HFFc6 (cell line): ENCODE measurements around the gene BCL2L13. TPM values are rescaled to one million over a fixed set of nuclear protein-coding genes. Genes with fewer than 3 reads are reported as not detected.
"Not testable (repeated sequence)": the region's sequence is repeated elsewhere in the genome, so short reads cannot be mapped to it uniquely, and the experiment has no call there.

ENCODE experiments used
- DNase-seq: peaks from one replicate; pipeline ENCODE4 v3.0.0-alpha.2; 2018
- H3K27ac Mint-ChIP-seq: 2 replicates; pipeline ENCODE4 v1.8.0; 2020; ENCODE audit warnings: mild to moderate bottlenecking, mixed read lengths
- H3K27me3 Mint-ChIP-seq: 2 replicates; pipeline ENCODE4 v1.8.0; 2021; ENCODE audit warnings: mild to moderate bottlenecking, moderate library complexity, mixed read lengths; ENCODE audit not compliant: insufficient read depth
- H3K36me3 Mint-ChIP-seq: 2 replicates; pipeline ENCODE4 v1.8.0; 2021; ENCODE audit warnings: low read depth, mixed read lengths
- H3K4me1 Mint-ChIP-seq: 2 replicates; pipeline ENCODE4 v1.8.0; 2020; ENCODE audit warnings: low read depth, mixed read lengths
- H3K4me3 Mint-ChIP-seq: 2 replicates; pipeline ENCODE4 v1.8.0; 2020; ENCODE audit warnings: mild to moderate bottlenecking, moderate library complexity, mixed read lengths
- H3K9me3 Mint-ChIP-seq: 2 replicates; pipeline ENCODE4 v1.8.0; 2020; ENCODE audit warnings: mild to moderate bottlenecking, mixed read lengths
- CTCF ChIP-seq: fragments of 200-600 bp; sonication (generic); IDR thresholded peaks from 2 replicates; pipeline ENCODE4 v1.5.0; 2021; ENCODE audit warnings: antibody characterized with exemption, mild to moderate bottlenecking
- total RNA-seq, 6 experiments: library from RNA; stranded (reverse); fragmentation: NEBNext Ultra II Directional; extraction: Animal tissue kit (Norgen Biotek cat#: 25700); gene quantifications; 2 replicates in 1 of 6; 3 replicates in 5 of 6; pipeline ENCODE4 v1.2.3, GENCODE V29; 2021

BCL2L13 gene
- total RNA-seq, 6 experiments from 2014 or later, result 46.7 to 53.1 (median 49.7) TPM

DNA sequence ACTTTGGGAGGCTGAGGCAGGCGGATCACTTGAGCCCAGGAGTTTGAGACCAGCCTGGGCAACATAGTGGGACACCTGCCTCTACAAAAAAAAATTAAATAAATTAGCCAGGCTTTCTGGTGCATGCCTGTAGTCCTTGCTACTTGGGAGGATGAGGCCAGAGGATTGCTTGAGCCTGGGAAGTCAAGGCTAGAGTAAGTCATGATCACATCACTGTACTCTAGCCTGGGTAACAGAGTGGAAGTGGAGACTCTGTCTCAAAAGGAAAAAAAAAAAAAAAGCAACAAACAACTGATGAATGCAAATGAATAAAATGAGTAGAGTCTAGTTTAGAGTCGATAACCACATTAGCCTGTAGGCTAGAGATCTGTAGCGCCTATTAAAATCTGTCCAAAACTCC is 3.9 kb upstream of the BCL2L13 start:
- Mint-ChIP-seq H3K36me3 (peaks cover 5% of the 10 kb centered on the region; the same call in 1 of the 2 replicates), H3K9me3 (no peaks in the 10 kb centered on the region), H3K4me3 (no peak overlapping the region), H3K27ac (no peak overlapping the region), H3K27me3 (peaks cover 6% of the 10 kb centered on the region), H3K4me1 (peaks cover 37% of the 10 kb centered on the region)
- DNase-seq, result no peak
- no peak for TF ChIP-seq CTCF

DNA sequence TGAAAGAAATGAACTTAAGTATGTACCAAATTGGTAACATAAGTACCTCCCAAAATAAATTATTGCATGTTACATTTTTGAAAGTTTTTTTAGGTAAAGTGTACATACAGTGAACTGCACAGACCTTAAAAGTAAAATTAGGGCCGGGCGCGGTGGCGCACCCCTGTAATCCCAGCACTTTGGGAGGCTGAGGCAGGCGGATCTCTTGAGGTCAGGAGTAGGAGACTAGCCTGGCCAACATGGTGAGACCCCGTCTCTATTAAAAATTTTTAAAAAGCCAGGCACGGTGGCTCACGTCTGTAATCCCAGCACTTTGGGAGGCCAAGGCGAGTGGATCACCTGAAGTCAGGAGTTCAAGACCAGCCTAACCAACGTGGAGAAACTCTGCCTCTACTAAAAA is 1.7 kb upstream of the BCL2L13 start:
- not testable (repeated sequence) for DNase-seq, H3K27me3 Mint-ChIP-seq, H3K27ac Mint-ChIP-seq, H3K4me3 Mint-ChIP-seq, H3K9me3 Mint-ChIP-seq
- peaks cover 11% of the 10 kb centered on the region; the same call in 1 of the 2 replicates for H3K36me3 Mint-ChIP-seq
- peaks cover 34% of the 10 kb centered on the region for H3K4me1 Mint-ChIP-seq

GRCh38 chr22:17637490-17638181 is 921 bp upstream of the BCL2L13 start:
- peak overlapping the region; percentile 99 for H3K27ac Mint-ChIP-seq
- H3K36me3 Mint-ChIP-seq, result peaks cover 17% of the 10 kb centered on the region
- H3K4me1 Mint-ChIP-seq, result peaks cover 28% of the 10 kb centered on the region
- DNase-seq, result no peak
- peaks cover 6% of the 10 kb centered on the region for H3K27me3 Mint-ChIP-seq
- TF ChIP-seq CTCF, result no peak
- peak overlapping the region; percentile 95 for H3K4me3 Mint-ChIP-seq
- H3K9me3 Mint-ChIP-seq, result no peaks in the 10 kb centered on the region

- peaks cover 5% of the 10 kb centered on the region; the same call in 1 of the 2 replicates for H3K27me3 Mint-ChIP-seq
- peak overlapping the region; percentile 95 for H3K4me3 Mint-ChIP-seq
- TF ChIP-seq CTCF, result peak; percentile 42
- H3K4me1 Mint-ChIP-seq, result peaks cover 27% of the 10 kb centered on the region
- peak overlapping the region; percentile 99 for H3K27ac Mint-ChIP-seq
- H3K9me3 Mint-ChIP-seq, result no peaks in the 10 kb centered on the region
- H3K36me3 Mint-ChIP-seq, result peaks cover 22% of the 10 kb centered on the region
- no peak for DNase-seq
These were observed 450 bp upstream of the BCL2L13 start for GRCh38 chr22:17638182-17638431.

- peaks cover 22% of the 10 kb centered on the region for H3K36me3 Mint-ChIP-seq
- H3K27ac Mint-ChIP-seq, result peak overlapping the region; percentile 99
These were observed 737 bp downstream of the BCL2L13 start for GRCh38 chr22:17639247-17639741.

More at GRCh38 chr22:17639247-17639741, 737 bp downstream of the BCL2L13 start:
- H3K27me3 Mint-ChIP-seq, result peaks cover 5% of the 10 kb centered on the region; the same call in 1 of the 2 replicates
- peak; percentile 63 for DNase-seq
- H3K4me1 Mint-ChIP-seq, result peaks cover 16% of the 10 kb centered on the region
- H3K4me3 Mint-ChIP-seq, result peak overlapping the region; percentile 95
- no peak for TF ChIP-seq CTCF
- H3K9me3 Mint-ChIP-seq, result no peaks in the 10 kb centered on the region
